ENCODE measurements around the gene UNC13D.
"Not testable (repeated sequence)": the region's sequence is repeated elsewhere in the genome, so short reads cannot be mapped to it uniquely, and the experiment has no call there.

UNC13D gene

DNA sequence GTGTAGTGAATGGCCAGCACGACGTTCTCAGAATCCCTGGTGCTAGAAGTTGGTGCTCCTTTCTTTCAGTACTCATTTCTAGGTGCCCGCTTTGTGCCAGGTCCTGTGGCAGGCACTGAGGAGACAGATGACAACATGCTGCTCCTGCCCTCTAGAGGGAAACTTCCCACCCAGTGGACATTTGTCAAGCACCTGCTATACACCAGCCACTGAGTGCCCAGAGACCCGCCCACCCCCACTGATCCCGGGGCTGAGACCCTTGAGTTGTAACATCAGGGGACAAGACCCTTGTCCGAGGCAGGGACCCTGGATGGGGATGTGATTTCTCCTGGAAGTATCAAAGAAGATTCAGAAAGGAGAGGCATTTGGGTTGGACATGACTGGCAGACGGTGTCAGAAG lies 25.1 kb downstream of the UNC13D start:
- no peak for DNase-seq

DNA sequence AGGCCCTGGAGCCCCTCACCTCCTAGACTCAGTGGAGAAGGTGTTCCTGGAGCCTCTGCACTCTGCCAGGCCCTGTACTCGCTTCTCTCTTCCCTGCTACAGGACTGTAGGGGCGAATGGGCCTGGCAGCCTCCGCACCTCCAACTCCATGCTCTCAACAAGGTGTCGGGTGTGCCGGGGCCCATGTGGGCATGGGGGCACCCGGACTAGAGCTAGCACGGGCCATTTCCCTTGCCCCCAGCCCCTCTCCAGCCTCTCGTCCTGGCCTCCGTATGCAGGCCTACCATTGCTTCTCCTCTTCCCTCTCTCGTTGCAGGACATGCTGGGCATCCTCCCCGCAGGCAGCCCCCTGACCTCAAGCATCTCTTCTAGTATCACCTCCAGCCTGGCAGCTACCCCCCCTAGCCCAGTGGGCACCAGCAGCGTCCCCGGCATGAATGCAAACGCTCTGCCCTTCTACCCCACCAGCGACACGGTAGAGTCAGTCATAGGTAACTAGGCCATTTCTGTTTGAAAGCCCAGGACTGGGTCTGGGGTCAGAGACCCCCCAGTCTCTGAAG lies 25.8 kb downstream of the UNC13D start:
- DNase-seq: no peak

DNA sequence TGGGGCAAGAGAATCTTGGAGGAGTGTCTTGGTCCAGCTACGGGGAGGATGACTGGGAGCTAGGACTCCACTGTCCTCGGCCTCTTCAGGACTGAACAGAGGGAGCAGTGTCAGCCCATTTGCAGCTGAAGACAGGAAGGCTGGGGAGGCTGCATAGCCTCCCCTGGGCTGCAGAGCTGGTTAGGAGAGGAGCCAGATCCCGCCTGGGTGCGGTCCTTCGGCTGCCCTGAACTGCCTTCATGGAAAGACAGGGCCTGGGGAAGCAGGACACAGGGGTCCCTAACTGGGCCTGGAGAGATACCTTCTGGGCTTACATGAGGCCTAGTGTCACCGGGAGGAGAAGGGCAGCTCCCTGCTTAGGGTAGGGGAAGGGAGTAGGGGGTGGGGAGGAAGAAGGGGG lies 26.6 kb downstream of the UNC13D start:
- DNase-seq: no peak

DNA sequence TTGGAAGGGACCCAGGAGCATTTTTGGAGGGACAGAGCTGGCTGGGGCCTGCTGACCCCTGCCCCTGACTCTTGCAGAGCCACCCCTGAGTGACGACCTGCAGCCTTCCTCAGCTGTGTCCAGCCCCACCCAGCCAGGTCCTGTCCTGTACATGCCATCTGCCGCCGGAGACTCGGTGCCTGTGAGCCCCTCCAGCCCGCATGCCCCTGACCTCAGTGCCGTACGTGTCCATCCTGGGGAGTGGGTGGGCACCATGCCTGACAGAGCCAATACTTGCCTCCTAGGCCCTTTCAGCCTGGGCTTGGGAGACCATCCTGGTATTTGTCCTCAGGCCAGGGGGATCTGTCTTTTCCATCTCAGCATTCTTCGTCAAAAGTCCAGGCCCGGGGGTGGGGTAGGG lies 27.5 kb downstream of the UNC13D start:
- DNase-seq: no peak

GRCh38 chr17:75815399-75815798 lies 28.8 kb downstream of the UNC13D start:
- DNase-seq: no peak

DNA sequence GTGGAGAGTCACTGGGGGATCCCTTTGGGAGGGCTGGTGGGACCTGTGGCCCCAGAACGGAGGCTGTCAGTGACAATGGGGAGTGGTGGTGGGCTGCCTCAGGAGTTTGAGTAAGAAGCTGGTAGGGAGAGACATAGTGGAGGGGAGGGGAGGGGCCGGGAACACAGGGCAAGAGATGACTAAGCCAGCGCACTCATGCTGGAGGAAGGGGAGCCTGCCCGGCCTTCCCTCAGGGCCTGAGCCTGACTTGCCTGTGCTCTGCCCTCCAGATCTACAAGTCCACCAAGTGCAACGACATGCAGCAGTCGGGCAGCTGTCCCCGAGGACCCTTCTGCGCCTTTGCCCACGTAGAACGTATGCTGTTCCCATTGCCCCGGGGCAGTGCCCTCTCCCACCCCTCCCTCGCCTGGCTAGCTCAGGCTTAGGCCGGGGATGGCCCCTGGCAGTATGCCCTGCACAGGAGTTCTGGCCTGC lies 29.3 kb downstream of the UNC13D start:
- DNase-seq: peak; percentile 59

- no peak for DNase-seq
Observed at GRCh38 chr17:75814021-75814395, 30.2 kb downstream of the UNC13D start.

DNA sequence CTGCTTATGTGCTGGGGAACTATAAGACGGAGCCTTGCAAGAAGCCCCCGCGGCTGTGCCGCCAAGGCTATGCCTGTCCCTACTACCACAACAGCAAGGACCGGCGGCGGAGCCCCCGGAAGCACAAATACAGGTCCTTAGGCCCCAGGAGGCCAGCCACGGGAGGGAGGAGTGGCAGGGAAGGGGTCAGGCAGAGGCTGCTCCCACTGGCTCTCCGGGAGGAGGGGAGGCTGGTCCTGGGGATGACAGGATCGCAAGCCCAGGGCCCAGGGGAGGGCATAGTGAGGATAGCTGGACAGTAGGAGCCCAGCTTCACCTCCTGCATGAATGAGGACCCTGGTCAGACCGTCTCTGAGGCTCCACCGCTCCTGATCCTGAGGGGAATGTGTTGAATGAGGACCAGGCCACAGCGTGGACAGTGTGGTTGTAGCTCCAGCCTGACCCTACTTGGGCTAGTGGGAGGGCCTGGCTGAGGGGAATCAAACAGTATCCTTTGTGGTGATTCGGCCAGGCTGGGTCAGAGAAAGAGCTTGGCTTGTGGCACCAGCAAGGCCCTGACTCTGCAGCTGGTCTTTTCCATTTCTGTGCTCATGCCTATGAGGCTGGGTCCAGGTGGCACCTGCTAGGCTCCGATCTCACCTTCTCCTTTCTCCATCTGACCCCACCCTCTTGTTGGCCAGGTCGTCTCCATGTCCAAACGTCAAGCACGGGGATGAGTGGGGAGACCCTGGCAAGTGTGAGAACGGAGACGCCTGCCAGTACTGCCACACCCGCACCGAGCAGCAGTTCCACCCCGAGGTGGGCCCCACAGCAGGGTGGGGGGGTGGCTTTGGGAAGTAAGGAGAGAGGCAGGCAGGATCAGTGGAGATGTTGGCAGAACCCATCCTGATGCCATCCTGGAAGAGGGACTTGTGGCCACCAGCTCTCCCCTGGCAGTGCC lies 30.9 kb downstream of the UNC13D start:
- no peak for DNase-seq

DNA sequence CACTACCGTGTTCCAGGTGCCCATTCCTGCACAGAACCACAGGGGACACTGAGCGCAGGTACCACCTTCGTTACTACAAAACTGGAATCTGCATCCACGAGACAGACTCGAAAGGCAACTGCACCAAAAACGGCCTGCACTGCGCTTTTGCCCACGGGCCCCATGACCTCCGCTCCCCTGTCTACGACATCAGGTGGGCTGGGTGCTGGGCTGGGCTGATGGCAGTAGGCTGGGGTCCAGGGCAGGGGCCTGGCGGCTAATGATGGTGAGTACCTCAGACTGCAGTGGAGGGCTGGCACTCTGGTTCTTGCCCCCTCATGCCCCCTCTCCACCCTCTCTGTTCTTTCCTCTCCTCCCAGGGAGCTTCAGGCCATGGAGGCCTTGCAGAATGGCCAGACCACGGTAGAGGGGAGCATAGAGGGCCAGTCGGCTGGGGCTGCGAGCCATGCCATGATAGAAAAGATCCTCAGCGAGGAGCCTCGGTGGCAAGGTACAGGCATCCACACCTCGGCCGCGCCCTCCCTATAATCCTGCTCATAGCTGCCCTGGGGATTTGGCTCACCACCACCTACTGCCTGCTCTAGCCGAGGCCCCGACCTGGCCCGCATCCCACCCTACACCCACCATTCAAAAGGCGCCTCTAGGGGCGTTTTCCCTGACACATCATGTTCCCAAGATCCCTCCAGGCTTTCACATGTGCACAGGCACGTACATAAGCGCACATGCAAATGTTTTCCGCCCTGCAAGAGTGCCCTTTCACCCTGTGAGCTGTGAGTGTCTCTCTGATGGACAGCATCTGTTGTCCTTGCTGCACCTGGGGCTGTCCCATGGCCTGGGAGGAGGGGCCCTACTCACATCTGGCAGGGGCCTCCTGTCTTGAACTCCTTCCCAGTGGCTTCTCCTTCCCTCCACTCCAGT lies 31.8 kb downstream of the UNC13D start:
- no peak for DNase-seq

DNA sequence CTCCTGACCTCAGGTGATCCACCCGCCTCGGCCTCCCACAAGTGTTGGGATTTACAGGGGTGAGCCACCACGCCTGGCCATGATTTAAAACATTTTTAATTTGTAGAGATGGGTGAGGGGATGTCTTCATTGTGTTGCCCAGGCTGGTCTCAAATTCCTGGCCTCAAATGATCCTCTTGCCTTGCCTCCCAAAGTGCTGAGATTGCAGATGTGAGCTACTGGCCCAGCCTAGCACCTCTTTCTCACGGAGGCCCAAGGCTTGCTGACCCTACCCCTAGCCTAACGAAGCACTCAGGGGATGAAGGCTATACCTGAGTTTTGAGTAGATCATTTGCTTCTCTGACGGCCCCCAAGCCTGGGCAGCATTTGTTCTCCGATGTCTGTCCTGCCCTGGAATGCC lies 33.0 kb downstream of the UNC13D start:
- no peak for DNase-seq

DNA sequence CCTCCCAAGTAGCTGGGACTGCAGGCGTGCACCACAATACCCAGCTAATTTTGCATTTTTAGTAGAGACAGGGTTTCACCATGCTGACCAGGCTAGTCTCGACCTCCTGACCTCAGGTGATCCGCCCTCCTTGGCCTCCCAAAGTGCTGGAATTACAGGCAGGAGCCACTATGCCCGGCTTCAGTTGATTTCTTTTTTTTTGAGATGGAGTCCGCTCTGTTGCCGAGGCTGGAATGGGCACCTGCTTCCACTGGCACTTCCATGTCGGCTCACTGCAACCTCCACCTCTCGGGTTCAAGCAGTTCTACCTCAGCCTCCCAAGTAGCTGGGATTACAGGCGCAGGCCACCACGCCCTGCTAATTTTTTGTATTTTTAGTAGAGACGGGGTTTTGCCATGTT lies 33.4 kb downstream of the UNC13D start:
- not testable (repeated sequence) for DNase-seq

GRCh38 chr17:75810216-75810615 lies 34.0 kb downstream of the UNC13D start:
- no peak for DNase-seq

DNA sequence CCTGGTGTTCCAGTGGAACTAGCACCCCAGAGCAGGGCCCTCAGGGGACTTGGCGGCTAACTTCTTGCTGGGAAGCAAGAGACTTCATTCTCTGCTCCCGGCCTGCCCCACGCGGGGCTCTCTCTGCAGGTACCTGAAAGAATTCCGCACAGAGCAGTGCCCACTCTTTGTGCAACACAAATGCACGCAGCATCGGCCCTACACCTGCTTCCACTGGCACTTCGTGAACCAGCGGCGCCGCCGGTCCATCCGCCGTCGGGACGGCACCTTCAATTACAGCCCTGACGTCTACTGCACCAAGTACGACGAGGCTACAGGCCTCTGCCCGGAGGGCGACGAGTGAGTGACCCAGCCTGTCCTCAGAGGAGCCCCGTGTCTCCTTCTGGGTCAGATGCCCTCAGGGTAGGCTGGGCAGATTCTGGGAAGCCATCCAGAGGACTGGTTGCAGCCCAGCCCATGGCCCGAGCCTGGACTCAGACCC lies 34.5 kb downstream of the UNC13D start:
- DNase-seq: no peak

DNA sequence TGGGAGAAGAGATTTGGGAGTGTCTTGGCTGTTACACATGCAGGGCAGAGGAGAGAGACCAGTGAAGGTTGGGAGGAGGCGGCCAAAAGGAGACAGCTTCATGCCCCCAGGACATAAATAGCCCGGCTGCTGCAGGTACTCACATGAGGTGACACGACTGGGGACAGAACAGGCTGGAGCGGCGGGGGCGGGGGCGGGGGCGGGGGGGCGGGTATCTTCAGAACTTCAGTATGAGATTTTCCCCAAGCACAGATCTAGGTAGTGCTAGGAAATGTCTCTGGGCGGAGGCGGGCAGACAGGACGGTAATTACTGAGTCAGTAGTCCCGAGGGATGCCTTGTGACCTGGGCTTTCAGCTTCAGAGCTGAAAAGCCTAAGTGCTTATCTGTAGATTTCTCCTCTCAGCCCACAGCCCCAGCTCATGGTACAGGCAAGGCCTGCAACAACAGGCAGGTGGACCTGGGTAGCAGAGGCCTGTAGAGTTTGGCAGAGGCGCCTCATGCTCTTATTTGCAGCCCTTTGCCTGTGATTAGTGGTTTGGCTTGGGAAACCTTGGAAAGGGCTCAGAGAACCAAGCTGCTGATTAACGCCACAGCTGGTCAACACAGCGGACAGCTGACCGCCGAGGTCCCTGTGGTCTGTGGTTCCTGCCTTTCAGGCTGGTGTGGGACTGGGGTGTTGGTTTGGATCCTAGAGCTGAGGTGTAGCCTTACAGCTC lies 35.1 kb downstream of the UNC13D start:
- peak; percentile 53 for DNase-seq

DNA sequence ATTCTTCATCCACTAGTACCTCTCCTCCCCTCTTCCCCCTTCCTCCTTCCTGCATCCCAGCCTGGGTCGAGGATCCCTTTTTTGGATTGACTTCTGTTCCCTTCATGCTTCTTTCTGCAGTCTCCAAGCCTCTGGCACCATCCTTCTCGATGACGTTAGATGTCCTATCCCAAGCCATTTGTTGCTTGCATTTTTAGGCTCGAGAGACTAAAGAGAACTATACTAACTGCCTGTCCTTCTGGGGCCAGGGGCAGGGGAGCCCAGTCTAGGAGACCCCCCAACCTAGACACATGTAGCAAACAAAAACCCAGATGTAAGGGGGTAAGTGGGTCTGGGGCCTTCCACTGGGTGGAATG lies 35.7 kb downstream of the UNC13D start:
- no peak for DNase-seq

GRCh38 chr17:75807861-75808260 lies 36.3 kb downstream of the UNC13D start:
- DNase-seq: no peak

GRCh38 chr17:75806822-75807500 lies 37.2 kb downstream of the UNC13D start:
- DNase-seq: no peak

GRCh38 chr17:75803883-75804282 lies 40.3 kb downstream of the UNC13D start:
- DNase-seq: no peak

DNA sequence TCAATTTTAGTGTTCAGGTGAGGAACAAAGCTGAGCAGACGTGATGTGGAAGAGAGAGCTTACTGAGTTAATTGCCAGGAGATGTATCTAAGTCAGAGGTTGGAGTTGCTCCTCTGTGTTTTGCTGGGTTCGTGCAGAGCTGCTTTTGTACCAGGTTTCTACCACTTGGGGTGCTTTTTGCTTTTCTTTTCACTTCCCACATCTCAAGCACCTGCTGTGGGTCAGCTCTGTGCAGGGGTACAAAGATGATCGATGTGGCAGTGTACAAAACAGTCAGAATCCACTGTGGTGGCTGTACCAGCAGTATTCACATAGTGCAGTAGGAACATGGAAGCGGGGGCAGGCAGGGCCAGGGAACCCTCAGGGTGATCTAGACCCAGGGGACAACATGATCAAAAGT lies 44.8 kb downstream of the UNC13D start:
- no peak for DNase-seq

- no peak for DNase-seq
Observed at GRCh38 chr17:75795820-75796607, 48.2 kb downstream of the UNC13D start.

- DNase-seq: no peak
Observed at GRCh38 chr17:75793460-75793859, 50.7 kb downstream of the UNC13D start.

Measured in fibroblast of skin of right quadriceps (primary cell).